Fibroblast of lung (primary cell): ENCODE data around the gene TEAD3. TPM values are rescaled to one million over a fixed set of nuclear protein-coding genes. Genes with fewer than 3 reads are reported as not detected.

Experiments used
- DNase-seq, 2 donors: peaks; one replicate each; pipeline versions ENCODE4 v3.0.0 to v3.0.0-alpha.2; 2010; ENCODE audit warnings: low read depth in 2 of 2
- H2AFZ ChIP-seq: 2 replicates; pipeline ENCODE4 v1.5.1; 2012; ENCODE audit warnings: low read length, control low read depth, inconsistent platforms
- H3K27ac ChIP-seq: 2 replicates; pipeline ENCODE4 v1.5.1; 2011; ENCODE audit warnings: low read length, control low read depth; ENCODE audit not compliant: insufficient read depth
- H3K27me3 ChIP-seq: 2 replicates; pipeline ENCODE4 v1.5.1; 2011; ENCODE audit warnings: mild to moderate bottlenecking, low read length; ENCODE audit not compliant: control insufficient read depth, insufficient read depth
- H3K36me3 ChIP-seq: 2 replicates; pipeline ENCODE4 v1.5.1; 2011; ENCODE audit warnings: low read length; ENCODE audit not compliant: control insufficient read depth, insufficient read depth
- H3K4me1 ChIP-seq: 2 replicates; pipeline ENCODE4 v1.5.1; 2011; ENCODE audit warnings: low read length; ENCODE audit not compliant: control insufficient read depth, insufficient read depth; ENCODE audit errors: extremely low read depth
- H3K4me2 ChIP-seq: 2 replicates; pipeline ENCODE4 v1.5.1; 2011; ENCODE audit warnings: low read length, control low read depth; ENCODE audit not compliant: insufficient read depth; ENCODE audit errors: extremely low read depth
- H3K4me3 ChIP-seq, 4 experiments: fragments of 200-600 bp in 1 of 4; sonication (generic) in 1 of 4; replicated peaks in 1 of 4; 2 replicates each; pipeline ENCODE4 v1.5.1; 2011 to 2016; ENCODE audit warnings: low read length in 4 of 4, low read depth in 3 of 4, mild to moderate bottlenecking in 3 of 4, control low read depth in 2 of 4, inconsistent platforms in 1 of 4, mixed read lengths in 1 of 4; ENCODE audit not compliant: insufficient read depth in 1 of 4; ENCODE audit errors: control extremely low read depth in 1 of 4
- H3K79me2 ChIP-seq: 2 replicates; pipeline ENCODE4 v1.5.1; 2012; ENCODE audit warnings: mild to moderate bottlenecking, low read length, inconsistent platforms; ENCODE audit not compliant: control insufficient read depth, insufficient read depth
- H3K9ac ChIP-seq: 2 replicates; pipeline ENCODE4 v1.5.1; 2011; ENCODE audit warnings: mild to moderate bottlenecking, low read length, control low read depth; ENCODE audit not compliant: insufficient read depth
- H3K9me3 ChIP-seq: 2 replicates; pipeline ENCODE4 v1.5.1; 2012; ENCODE audit warnings: low read depth, low read length; ENCODE audit not compliant: control insufficient read depth, insufficient read depth
- H4K20me1 ChIP-seq: 2 replicates; pipeline ENCODE4 v1.5.1; 2011; ENCODE audit warnings: low read length; ENCODE audit not compliant: control insufficient read depth, insufficient read depth; ENCODE audit errors: extremely low read depth
- CTCF ChIP-seq, 2 donors: IDR thresholded peaks in 1 of 2; conservative IDR thresholded peaks in 1 of 2; 1 replicate in 1 of 2; 2 replicates in 1 of 2; pipeline ENCODE4 v1.5.1; 2011 to 2012; ENCODE audit warnings: low read length in 2 of 2, control low read depth in 1 of 2, inconsistent platforms in 1 of 2, low read depth in 1 of 2, mild to moderate bottlenecking in 1 of 2
- EZH2 ChIP-seq: IDR thresholded peaks from 2 replicates; pipeline ENCODE4 v1.5.1; 2012; ENCODE audit warnings: low read length, control low read depth, mild to moderate bottlenecking; ENCODE audit errors: missing control alignments
- polyA plus RNA-seq, 2 donors: library from polyadenylated mRNA; depleted of rRNA in 1 of 2; stranded (reverse) in 1 of 2; unstranded in 1 of 2; fragments of >200 nt; gene quantifications; 2 replicates each; pipeline ENCODE4 v1.2.1, GENCODE V29; 2011 to 2012; ENCODE audit warnings: missing spikeins in 1 of 2
- total RNA-seq: library from RNA; depleted of rRNA; stranded (reverse); fragments of >200 nt; gene quantifications from 2 replicates; pipeline ENCODE4 v1.2.1, GENCODE V29; 2014

The TEAD3 gene
- total and polyA plus RNA-seq, 2 donors (not counting 1 experiment from before 2014, with no cell fraction given): 9.6 to 26.7 TPM

- Histone ChIP-seq H3K79me2 (peaks cover 32% of the 10 kb centered on the region), H3K4me1 (peaks cover 44% of the 10 kb centered on the region), H2AFZ (no peak overlapping the region), H3K27me3 (no peaks in the 10 kb centered on the region), H3K4me2 (peak overlapping the region; percentile 32), H3K9ac (peak overlapping the region; percentile 26), H4K20me1 (no peaks in the 10 kb centered on the region), H3K9me3 (no peaks in the 10 kb centered on the region), H3K27ac (peak overlapping the region; percentile 65), H3K4me3 (peak overlapping the region in 1 of 4 experiments; percentile 36), H3K36me3 (peaks cover 9% of the 10 kb centered on the region)
- TF ChIP-seq EZH2 (no peak), CTCF (conservative IDR thresholded peaks at IDR 0.05 in 1 of 2, IDR thresholded peaks at IDR 0.05 in 1 of 2; ENCODE audit: low read depth in 1 of 2, low read length in 2 of 2) (no peak)
- DNase-seq: no peak
Observed at GRCh38 chr6:35486005-35486925, 10.6 kb downstream of the TEAD3 start.

DNA sequence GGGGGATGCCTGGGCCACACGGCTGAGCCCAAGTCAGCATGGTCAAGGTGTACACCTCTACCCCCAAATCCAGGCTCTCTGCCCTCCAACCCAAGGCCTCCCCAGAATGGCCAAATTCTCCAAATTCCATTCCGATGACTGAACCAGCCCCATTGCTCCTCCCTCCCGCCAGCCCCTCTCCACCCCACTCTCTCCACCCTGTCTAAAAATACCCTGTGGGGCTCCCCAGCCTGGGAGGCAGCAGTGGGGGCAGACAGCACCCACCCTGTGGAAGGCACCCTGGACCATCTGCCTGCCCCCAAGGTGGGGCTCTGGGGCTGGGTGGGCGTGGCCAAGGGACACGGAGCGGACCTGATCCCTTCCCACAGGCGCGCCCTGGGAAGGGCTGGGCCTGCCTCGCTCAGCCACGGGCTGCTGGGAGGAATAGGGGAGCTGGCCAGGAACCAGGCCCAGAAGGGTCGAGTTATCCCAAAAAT lies 11.4 kb downstream of the TEAD3 start:
- no peak for TF ChIP-seq EZH2
- no peak for TF ChIP-seq CTCF (conservative IDR thresholded peaks at IDR 0.05 in 1 of 2, IDR thresholded peaks at IDR 0.05 in 1 of 2; ENCODE audit: low read depth in 1 of 2, low read length in 2 of 2)
- H3K4me1 ChIP-seq: peaks cover 38% of the 10 kb centered on the region
- H3K36me3 ChIP-seq: peaks cover 9% of the 10 kb centered on the region
- H3K27me3 ChIP-seq: no peaks in the 10 kb centered on the region
- no peak overlapping the region for H3K4me2 ChIP-seq
- H3K27ac ChIP-seq: peak overlapping the region; percentile 65
- peak overlapping the region in 1 of 4 experiments; percentile 36 for H3K4me3 ChIP-seq
- H3K9ac ChIP-seq: no peak overlapping the region
- peaks cover 29% of the 10 kb centered on the region for H3K79me2 ChIP-seq
- H3K9me3 ChIP-seq: no peaks in the 10 kb centered on the region
- no peaks in the 10 kb centered on the region for H4K20me1 ChIP-seq
- H2AFZ ChIP-seq: no peak overlapping the region
- peak in 1 of 2 donors; percentile 65 for DNase-seq

GRCh38 chr6:35484921-35485392 lies 11.9 kb downstream of the TEAD3 start:
- peak overlapping the region; percentile 65 for H3K27ac ChIP-seq
- peak in 1 of 2 donors; percentile 48 for DNase-seq

More at GRCh38 chr6:35484921-35485392, 11.9 kb downstream of the TEAD3 start:
- peaks cover 35% of the 10 kb centered on the region for H3K4me1 ChIP-seq
- H3K9ac ChIP-seq: no peak overlapping the region
- peaks cover 11% of the 10 kb centered on the region for H3K36me3 ChIP-seq
- H4K20me1 ChIP-seq: no peaks in the 10 kb centered on the region
- H3K27me3 ChIP-seq: no peaks in the 10 kb centered on the region
- no peak overlapping the region for H3K4me2 ChIP-seq
- TF ChIP-seq CTCF (conservative IDR thresholded peaks at IDR 0.05 in 1 of 2, IDR thresholded peaks at IDR 0.05 in 1 of 2; ENCODE audit: low read depth in 1 of 2, low read length in 2 of 2) (no peak), EZH2 (no peak)
- H3K4me3 ChIP-seq: no peak overlapping the region
- peaks cover 26% of the 10 kb centered on the region for H3K79me2 ChIP-seq
- H3K9me3 ChIP-seq: no peaks in the 10 kb centered on the region
- no peak overlapping the region for H2AFZ ChIP-seq
